Measurements from ENCODE around the gene ZNF140.

Gene ZNF140

GRCh38 chr12:133130808-133131128 is 50.0 kb downstream of the ZNF140 start:
- DNase-seq: peak; percentile 68

GRCh38 chr12:133135747-133136146 is 55.0 kb downstream of the ZNF140 start:
- no peak for DNase-seq

GRCh38 chr12:133145981-133146380 is 65.3 kb downstream of the ZNF140 start:
- DNase-seq: no peak

- DNase-seq: no peak
These were observed 75.5 kb downstream of the ZNF140 start for GRCh38 chr12:133156125-133156690.

Measured in activated CD8-positive, alpha-beta memory T cell treated with anti-CD3 and anti-CD28 coated beads, Interleukin-2, amount 50 U/mL, for 48 hours (primary cell).